Spleen (tissue), 7 donors: ENCODE results near the gene MS4A4E.
"Not testable (repeated sequence)": the region's sequence is repeated elsewhere in the genome, so short reads cannot be mapped to it uniquely, and the experiment has no call there.

ENCODE experiments used
- POLR2A ChIP-seq, 3 donors: fragments of 450-650 bp; IDR thresholded peaks; one replicate each; pipeline ENCODE4 v1.5.1; 2017; ENCODE audit warnings: antibody characterized with exemption in 3 of 3, mild to moderate bottlenecking in 1 of 3
- POLR2AphosphoS5 ChIP-seq, 3 donors: sonication (generic); formaldehyde crosslinking; IDR thresholded peaks; one replicate each; pipeline ENCODE4 v1.5.1; 2017; ENCODE audit warnings: antibody characterized with exemption in 3 of 3
- TF ChIP-seq, protein P1 (sequence below), 11 experiments: fragments of 200-600 bp in 7 of 11; fragments of 450-650 bp in 4 of 11; sonication (generic) in 4 of 11; IDR thresholded peaks in 8 of 11; conservative IDR thresholded peaks in 3 of 11; 1 replicate in 7 of 11; 2 replicates in 4 of 11; pipeline versions ENCODE4 v1.4.0 to v1.8.0; 2016 to 2021; ENCODE audit warnings: antibody characterized with exemption in 11 of 11, inconsistent platforms in 4 of 11, mild to moderate bottlenecking in 1 of 11
- donor health status: DM: no; HTN: no; CAD: no; lungs with moderate emphysema.
- donor health status: DM: no; HTN: no; CAD: no.
- donor health status: DM: no; HTN: no; CAD: no.

DNA sequence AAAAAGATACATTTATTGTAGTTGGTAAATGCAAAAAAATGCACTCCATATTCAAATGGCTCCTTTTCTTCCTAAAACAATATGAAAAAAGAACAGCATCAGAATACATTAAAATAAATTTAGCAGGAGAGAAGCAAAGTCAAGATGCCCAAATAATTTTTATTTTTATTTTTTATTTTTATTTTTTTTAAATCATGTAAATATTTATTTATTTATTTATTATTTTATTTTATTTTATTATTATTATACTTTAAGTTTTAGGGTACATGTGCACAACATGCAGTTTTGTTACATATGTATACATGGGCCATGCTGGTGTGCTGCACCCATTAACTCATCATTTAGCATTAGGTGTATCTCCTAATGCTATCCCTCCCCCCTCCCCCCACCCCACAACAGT lies 90.2 kb downstream of the MS4A4E start:
- TF ChIP-seq POLR2AphosphoS5, POLR2A (IDR thresholded peaks at IDR 0.05): not testable (repeated sequence)
- TF ChIP-seq, protein P1, sequence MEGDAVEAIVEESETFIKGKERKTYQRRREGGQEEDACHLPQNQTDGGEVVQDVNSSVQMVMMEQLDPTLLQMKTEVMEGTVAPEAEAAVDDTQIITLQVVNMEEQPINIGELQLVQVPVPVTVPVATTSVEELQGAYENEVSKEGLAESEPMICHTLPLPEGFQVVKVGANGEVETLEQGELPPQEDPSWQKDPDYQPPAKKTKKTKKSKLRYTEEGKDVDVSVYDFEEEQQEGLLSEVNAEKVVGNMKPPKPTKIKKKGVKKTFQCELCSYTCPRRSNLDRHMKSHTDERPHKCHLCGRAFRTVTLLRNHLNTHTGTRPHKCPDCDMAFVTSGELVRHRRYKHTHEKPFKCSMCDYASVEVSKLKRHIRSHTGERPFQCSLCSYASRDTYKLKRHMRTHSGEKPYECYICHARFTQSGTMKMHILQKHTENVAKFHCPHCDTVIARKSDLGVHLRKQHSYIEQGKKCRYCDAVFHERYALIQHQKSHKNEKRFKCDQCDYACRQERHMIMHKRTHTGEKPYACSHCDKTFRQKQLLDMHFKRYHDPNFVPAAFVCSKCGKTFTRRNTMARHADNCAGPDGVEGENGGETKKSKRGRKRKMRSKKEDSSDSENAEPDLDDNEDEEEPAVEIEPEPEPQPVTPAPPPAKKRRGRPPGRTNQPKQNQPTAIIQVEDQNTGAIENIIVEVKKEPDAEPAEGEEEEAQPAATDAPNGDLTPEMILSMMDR (IDR thresholded peaks at IDR 0.05 in 8 of 11, conservative IDR thresholded peaks at IDR 0.05 in 3 of 11) = not testable (repeated sequence)
